ENCODE results near the gene SMDT1.

The SMDT1 gene

DNA sequence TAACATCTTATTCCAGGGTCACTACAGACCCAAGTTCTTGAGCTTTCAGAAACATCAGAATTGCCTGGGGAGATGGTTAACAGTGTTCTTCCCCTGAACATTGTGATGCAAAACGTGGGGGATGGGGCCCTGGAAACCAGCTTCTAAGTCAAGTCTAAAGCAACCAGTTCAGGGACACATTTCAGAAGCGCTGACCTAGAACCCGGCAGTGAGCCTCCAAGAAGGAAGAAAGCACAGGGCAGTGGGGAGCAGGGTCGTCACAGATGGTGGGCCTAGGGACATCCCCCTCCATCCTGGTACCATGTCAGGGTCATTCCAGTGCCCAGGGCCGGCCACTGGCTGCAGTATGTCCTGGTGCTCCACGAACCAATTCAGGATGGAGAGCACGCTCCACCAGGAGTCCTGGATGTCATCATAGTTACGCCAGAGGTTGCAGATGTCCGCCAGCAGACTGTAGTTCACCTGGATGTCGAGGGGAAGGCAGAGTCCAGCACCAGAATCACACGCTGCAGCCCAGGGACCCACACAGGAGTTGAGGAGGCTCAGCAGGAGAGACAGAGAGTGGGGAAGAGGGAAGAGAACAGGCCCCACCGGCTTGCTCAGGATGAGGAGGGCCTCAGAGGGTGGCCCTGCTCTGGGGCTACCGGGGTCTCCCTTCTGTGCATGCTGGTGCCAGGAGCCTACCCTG is 13.9 kb upstream of the SMDT1 start:
- H3K27ac ChIP-seq: no peak overlapping the region
- no peak for DNase-seq (ENCODE audit: low spot score)
- no peak overlapping the region for H3K4me3 ChIP-seq
- TF ChIP-seq CTCF (IDR thresholded peaks at IDR 0.05): no peak

DNA sequence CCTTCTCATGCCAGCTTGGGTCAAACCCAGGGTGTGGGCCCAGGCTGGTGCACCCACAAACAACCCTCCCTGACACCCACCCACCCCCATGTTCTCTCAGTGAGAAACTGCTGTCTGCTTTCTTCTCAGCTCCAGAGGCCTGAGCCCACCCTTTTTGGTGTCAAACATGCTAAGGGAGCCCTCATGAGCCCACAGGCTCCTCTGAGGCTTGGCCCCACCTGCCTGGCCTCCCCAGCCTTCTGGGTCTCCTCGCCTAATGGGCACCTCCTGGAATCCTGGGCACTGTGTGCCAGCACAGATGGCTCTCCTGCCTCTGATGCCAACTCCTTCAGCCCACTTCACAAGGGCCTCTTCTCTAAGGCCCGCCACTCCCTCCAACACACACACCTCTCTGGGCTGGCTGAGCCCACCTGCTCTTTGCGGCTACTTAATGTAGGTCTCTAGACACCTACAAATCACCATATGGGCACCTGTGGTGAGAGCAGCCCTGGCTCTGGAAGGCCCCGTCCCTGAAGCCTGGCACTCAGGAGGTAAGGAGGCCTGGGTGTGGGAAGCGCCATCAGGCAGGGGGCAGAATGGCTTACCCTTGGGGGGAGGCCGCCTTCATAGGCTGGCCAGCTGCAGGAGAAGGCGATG is 13.3 kb upstream of the SMDT1 start:
- DNase-seq (ENCODE audit: low spot score): no peak
- TF ChIP-seq CTCF (IDR thresholded peaks at IDR 0.05): no peak
- Histone ChIP-seq H3K27ac (no peak overlapping the region), H3K4me3 (no peak overlapping the region)

DNA sequence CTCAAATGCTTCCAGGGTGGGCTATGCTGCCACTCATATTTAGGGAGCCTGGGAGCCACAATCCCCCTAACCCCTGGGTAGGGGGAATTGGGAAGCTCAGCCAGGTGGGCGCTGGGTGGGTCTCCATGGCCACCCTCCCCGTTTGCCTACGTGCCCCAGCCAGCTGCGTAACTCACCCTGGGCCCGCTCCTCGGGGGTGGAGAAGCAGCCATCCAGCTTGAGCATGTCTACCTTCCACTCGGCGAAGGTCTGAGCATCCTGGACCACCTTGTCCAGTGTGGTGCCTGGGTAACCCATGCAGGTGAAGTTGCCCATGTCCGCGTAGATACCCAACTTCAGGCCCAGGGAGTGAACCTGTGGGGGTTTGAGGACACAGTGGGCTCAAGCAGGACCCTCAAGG is 12.6 kb upstream of the SMDT1 start:
- no peak overlapping the region for H3K4me3 ChIP-seq
- no peak for TF ChIP-seq CTCF (IDR thresholded peaks at IDR 0.05)
- no peak for DNase-seq (ENCODE audit: low spot score)
- no peak overlapping the region for H3K27ac ChIP-seq

DNA sequence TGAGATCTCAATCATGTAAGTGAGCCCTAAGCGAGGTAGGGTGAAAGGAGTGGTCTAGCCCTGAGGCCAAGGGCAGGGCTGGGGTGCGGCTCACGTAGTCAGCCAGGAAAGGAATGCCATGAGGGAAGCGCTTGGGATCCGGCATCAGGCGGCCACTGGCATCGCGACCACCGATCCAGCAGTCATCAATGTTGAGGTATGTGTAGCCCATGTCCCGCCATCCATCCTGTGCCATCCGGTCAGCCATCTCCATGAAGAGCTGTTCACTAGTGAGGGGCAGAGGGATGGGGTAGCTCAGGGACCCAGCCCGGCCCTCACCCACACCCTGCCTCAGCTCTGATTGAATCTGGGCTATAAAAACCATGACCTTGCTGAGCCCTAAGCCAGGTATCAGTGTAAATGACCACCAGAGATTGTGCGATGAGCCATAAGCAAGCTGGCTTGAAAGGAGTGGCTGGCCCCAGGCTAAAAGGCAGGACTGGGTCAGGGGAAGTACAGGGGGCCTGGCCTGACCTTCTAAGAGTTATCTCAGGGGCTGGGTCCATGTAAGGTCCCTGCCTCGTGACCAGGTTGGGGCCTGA is 11.7 kb upstream of the SMDT1 start:
- no peak for TF ChIP-seq CTCF (IDR thresholded peaks at IDR 0.05)
- Histone ChIP-seq H3K4me3 (no peak overlapping the region), H3K27ac (no peak overlapping the region)
- no peak for DNase-seq (ENCODE audit: low spot score)

GRCh38 chr22:42068291-42068690 is 11.2 kb upstream of the SMDT1 start:
- no peak for TF ChIP-seq CTCF (IDR thresholded peaks at IDR 0.05)
- no peak for DNase-seq (ENCODE audit: low spot score)
- no peak overlapping the region for H3K4me3 ChIP-seq
- H3K27ac ChIP-seq: no peak overlapping the region

- Histone ChIP-seq H3K27ac (peak overlapping the region; percentile 80 to 83), H3K4me3 (peak overlapping the region; percentile 70)
- no peak for TF ChIP-seq CTCF (IDR thresholded peaks at IDR 0.05)
- no peak for DNase-seq (ENCODE audit: low spot score)
Observed at GRCh38 chr22:42069801-42070516, 9.5 kb upstream of the SMDT1 start.
